ENCODE measurements around the gene MYO5A.

GRCh38 chr15:52257734-52258062, 271.0 kb downstream of the MYO5A start:
- TF ChIP-seq POLR2A (IDR thresholded peaks at IDR 0.05; ENCODE audit: low read depth, low read length) (no peak), POU2F2 (IDR thresholded peaks at IDR 0.05; ENCODE audit: low read depth, low read length) (no peak), POLR2AphosphoS5 (IDR thresholded peaks at IDR 0.05; ENCODE audit: low read depth, low read length) (no peak), PAX5 (IDR thresholded peaks at IDR 0.05; ENCODE audit: insufficient read depth, low read length, severe bottlenecking) (no peak), TAF1 (IDR thresholded peaks at IDR 0.05; ENCODE audit: low read depth, low read length) (no peak), SPI1 (IDR thresholded peaks at IDR 0.05; ENCODE audit: low read depth, low read length) (no peak)
